DMS153 (cell line): ENCODE data around the gene SLC16A9.
A peak's percentile ranks its signal among the peaks of the same experiment; 100 is the strongest.

Experiments
- DNase-seq: peaks from one replicate; lab custom pipeline; 2025; lab: John Stamatoyannopoulos, UW

The SLC16A9 gene

GRCh38 chr10:59627366-59628018, 82.2 kb downstream of the SLC16A9 start:
- no peak for DNase-seq

- DNase-seq, result no peak
These were observed 83.2 kb downstream of the SLC16A9 start for GRCh38 chr10:59626523-59626869.

DNA sequence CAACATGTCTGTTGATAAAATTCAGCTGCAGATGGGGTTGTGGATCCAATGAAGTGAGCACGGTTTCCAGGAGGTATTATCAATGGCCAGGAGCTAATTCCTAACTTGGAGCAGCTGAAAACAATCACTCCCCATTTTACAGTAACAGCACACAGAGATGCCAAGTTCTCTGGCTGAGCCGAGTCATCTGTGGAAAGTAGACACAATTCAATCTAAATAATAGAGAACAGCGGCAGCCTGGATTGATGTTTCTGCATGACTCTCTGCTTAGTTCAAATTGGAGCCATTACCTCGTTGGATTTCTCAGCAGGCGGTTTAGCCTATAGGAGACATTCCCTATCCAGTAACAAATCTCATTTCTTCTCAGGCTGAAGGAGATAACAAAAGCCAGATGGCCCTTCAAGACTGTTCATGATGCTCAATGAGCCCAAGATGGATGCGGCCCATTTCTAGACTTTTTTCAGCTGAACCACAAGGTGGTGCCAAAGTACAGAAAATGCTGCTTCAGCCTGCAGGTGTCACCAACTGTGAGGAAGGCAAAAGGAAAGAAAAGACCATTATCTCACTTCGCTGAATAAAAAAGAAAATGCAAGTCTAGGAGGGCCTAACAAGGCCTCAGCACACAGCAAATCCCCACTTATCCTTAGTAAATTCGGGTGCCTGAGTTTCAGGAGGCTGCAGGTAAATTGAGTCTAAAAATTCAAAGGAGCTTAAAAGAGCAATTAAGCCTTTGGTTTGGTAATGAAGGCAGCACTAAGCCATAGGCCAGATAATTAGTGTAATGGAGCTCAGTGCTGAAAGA, 83.7 kb downstream of the SLC16A9 start:
- peak; percentile 64 for DNase-seq

DNA sequence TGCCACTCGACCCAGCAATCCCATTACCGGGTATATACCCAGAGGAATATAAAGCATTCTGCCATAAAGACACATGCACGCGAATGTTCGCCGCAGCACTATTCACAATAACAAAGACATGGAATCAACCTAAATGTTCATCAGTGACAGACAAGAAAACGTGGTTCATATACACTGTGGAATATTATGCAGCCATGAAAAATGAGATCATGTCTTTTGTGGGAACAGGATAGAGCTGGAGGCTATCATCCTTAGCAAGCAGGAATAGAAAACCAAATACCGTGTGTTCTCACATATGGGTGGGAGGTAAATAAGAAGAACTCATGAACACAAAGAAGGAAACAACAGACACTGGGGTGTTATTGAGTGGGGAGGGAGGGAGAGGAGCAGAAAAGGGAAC, 84.7 kb downstream of the SLC16A9 start:
- DNase-seq, result no peak

GRCh38 chr10:59624136-59624535, 85.5 kb downstream of the SLC16A9 start:
- no peak for DNase-seq

GRCh38 chr10:59623133-59624121, 86.2 kb downstream of the SLC16A9 start:
- no peak for DNase-seq

DNA sequence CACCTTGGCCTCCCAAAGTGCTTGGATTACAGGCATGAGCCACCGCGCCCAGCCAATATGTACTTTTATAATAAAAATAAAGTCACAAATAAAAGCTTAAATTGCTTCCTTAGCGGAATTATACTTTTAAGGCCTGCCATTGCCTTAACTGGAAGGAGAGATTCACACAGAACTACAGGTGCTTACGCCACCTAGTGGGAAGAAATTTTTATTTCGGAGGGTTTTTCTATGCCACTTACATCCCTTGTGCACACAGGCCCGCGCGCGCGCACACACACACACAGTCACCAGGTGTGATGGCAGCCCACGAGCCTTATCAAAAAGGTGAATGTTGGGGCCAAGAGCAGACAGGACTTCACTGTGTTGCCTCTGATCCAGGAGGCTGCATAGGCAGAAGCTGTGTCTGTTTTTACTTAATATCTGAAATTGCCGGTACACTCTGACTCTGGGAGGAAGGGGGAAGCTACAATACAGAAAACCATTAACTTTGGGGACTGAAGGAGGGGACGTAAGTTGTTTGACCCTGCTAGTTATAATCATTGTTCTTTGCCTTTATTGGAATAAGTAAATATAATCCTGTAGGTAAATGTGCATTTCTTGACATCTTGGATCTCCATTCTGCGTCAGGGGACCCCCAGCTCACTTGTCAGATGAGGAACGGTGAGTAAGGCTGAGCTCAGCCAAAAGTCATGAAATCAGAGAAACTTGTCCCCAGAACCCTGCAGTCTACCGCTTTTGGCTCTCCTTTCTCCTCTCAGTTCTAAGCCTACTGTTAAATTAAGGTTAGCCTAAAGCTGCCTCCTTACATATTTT, 87.1 kb downstream of the SLC16A9 start:
- DNase-seq, result no peak

GRCh38 chr10:59621771-59622170, 87.9 kb downstream of the SLC16A9 start:
- no peak for DNase-seq

DNA sequence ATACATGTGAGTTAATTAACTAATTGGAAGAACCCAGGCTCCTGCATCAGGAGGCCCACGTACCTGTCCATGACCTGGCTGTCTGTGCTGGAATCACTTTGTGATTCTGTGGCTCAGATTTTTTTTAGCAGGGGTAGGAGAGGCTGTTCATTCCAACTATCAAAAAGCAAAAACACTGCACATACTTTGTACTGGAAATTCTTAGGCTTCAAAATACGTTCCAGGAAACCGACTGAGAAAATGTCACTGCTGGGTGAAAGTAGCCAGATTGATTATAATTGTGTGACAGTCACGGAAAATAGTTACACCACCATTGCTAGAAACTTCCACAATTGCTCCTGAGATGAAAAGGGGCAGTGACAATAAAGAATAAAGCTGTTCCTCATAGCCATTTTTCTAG, 91.0 kb downstream of the SLC16A9 start:
- DNase-seq, result no peak

- no peak for DNase-seq
These were observed 91.7 kb downstream of the SLC16A9 start for GRCh38 chr10:59617996-59618395.

DNA sequence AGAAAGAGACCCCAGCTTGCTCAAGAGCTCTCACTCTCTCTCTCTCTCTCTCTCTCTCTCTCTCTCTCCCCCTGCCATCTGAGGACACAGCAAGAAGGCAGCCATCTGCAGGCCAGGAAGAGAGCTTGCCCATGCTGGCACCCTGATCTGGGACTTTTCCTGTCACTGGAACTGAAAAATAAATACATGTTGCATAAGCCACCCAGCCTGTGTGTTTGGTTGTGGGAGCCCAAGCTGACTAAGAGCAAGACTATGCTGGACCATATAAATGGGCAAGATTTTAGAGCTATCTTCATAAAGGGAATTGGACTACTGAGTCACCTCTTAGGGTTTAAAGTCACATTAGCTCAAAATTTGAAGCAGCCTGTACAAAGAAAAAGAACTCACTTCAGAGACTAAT, 98.6 kb downstream of the SLC16A9 start:
- no peak for DNase-seq

GRCh38 chr10:59607970-59608369, 101.7 kb downstream of the SLC16A9 start:
- no peak for DNase-seq

- no peak for DNase-seq
These were observed 103.1 kb downstream of the SLC16A9 start for GRCh38 chr10:59606551-59606961.

DNA sequence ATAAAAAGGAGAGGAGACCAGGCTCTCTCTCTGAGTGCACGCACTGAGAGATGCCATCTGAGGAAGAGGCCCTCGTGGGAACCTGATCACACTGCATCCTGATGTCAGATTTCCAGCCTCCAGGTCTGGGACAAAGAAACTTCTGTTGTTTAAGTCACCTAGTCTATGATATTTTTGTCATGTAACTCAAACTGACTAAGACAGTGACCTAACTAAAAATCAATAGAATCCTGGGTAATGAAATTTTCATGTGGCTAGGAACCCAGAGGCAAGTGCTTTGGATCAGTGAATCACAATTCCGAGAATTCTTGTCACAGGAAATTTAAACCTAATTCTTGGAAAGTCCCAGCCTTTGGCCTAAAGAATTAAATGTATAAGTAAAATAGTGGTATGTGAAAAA, 107.7 kb downstream of the SLC16A9 start:
- DNase-seq, result no peak
